GM12801 (cell line): ENCODE measurements around the gene MMP24.
A peak's percentile ranks its signal among the peaks of the same experiment; 100 is the strongest.

Experiments used
- TF ChIP-seq, protein P1 (sequence below): IDR thresholded peaks from one replicate; pipeline ENCODE4 v1.5.1; 2011; ENCODE audit warnings: control low read depth; ENCODE audit not compliant: insufficient read length; ENCODE audit errors: extremely low read depth

Gene MMP24

GRCh38 chr20:35298264-35298663 lies 71.8 kb downstream of the MMP24 start:
- TF ChIP-seq, protein P1, sequence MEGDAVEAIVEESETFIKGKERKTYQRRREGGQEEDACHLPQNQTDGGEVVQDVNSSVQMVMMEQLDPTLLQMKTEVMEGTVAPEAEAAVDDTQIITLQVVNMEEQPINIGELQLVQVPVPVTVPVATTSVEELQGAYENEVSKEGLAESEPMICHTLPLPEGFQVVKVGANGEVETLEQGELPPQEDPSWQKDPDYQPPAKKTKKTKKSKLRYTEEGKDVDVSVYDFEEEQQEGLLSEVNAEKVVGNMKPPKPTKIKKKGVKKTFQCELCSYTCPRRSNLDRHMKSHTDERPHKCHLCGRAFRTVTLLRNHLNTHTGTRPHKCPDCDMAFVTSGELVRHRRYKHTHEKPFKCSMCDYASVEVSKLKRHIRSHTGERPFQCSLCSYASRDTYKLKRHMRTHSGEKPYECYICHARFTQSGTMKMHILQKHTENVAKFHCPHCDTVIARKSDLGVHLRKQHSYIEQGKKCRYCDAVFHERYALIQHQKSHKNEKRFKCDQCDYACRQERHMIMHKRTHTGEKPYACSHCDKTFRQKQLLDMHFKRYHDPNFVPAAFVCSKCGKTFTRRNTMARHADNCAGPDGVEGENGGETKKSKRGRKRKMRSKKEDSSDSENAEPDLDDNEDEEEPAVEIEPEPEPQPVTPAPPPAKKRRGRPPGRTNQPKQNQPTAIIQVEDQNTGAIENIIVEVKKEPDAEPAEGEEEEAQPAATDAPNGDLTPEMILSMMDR, result no peak

DNA sequence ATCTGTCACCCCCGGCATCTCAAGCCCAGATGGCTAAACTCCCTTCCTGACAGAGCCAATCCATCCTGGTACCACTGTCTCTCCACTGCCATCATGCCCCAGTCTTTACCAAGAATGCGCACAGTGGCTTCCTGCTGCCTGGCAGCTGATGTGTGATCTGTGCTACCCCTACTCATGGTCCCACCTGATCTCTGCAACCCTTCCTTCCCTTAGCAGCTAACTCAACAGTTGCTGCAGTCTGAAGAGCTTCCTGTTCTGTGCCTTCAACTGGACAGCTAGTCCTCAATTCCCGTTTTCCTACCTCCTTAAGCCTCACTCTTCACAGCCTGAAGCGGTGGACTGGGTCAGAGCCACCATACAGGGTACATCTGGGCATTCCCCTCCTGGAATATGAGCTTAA lies 73.3 kb downstream of the MMP24 start:
- TF ChIP-seq, protein P1, result no peak

GRCh38 chr20:35300469-35301262 lies 74.2 kb downstream of the MMP24 start:
- TF ChIP-seq, protein P1, result no peak

- TF ChIP-seq, protein P1, result no peak
Measured at GRCh38 chr20:35301426-35301825, 74.9 kb downstream of the MMP24 start.

- TF ChIP-seq, protein P1, result no peak
Measured at GRCh38 chr20:35302421-35303335, 76.2 kb downstream of the MMP24 start.

GRCh38 chr20:35303382-35303734 lies 76.9 kb downstream of the MMP24 start:
- TF ChIP-seq, protein P1, result no peak

DNA sequence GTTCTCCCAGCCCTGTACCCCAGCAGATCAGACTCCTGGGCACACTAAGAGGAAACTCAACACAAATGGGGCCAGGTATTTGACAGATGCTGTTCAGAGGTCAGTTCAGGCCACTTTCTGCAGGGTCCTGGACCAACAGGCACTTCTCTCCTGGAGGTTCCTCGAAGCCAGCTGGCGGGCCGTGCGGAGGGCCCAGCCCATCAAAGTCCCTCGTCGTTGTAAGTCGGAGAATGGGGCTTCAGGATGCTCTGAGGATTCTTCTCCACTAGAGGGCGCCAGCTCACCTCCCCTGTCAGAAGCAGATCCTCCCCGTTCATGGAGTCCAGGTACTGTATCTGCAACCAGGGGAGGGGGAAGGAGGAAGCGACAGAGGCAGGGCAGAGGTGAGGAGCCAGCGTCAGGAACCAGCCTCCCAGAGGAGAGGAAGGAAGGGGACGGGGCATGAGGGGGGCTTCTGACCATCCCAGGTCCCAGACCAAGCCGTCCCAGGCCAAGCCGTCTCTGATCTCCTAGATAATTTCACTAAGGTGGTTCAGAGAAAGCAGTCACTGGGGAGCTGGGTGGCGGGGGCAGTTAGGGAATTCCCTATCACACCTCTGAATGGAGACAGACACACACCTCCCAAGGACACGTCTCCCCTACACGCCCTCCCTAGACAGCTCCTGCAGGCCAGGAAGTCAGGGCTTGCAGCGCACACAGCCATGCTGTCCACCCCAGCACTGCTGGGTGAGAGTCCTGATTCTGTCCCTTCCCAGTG lies 77.4 kb downstream of the MMP24 start:
- TF ChIP-seq, protein P1, result peak; percentile 55
